ENCODE data around the gene CERS2. TPM values are rescaled to one million over a fixed set of nuclear protein-coding genes. Genes with fewer than 3 reads are reported as not detected.

The CERS2 gene
- total and polyA plus RNA-seq, 10 of the 15 experiments (the other 5 are each of a cell fraction or from before 2014, with no cell fraction given): 9.2 to 87.9 (median 50.8) TPM

DNA sequence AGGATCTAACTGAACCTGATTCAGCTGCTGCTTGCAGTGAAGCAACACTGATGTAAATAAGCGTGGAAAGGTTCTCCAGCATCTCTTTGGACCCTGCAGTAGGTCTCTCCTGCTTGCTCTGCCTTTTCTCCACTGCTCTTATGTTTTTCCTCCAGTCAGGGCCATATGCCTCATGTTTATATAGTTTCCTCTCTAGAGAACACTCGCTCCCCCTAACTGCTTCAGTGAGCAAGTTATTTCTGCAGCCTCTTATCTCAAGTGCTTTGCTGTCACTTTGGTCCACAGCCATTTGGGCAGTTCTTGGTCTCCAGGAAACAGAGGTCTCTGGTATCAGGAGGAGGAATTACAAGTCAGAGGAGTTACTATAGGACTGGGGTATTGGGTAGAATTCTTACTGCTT, 38.9 kb upstream of the CERS2 start:
- Histone ChIP-seq H4K20me1 (ENCODE audit: control insufficient read depth, insufficient read depth) (no peaks in the 10 kb centered on the region), H3K9me3 (replicated peaks; ENCODE audit: control insufficient read depth, insufficient read depth, low read length) (no peaks in the 10 kb centered on the region), H3K79me2 (ENCODE audit: control insufficient read depth, insufficient read depth, low read length) (peaks cover 9% of the 10 kb centered on the region), H3K36me3 (ENCODE audit: control insufficient read depth in 2 of 2, insufficient read depth in 2 of 2, low read length in 1 of 2) (no peaks in the 10 kb centered on the region), H2AFZ (ENCODE audit: control insufficient read depth, low read depth, low read length) (no peak overlapping the region), H3K9ac (ENCODE audit: control insufficient read depth, insufficient read depth, low read length) (no peak overlapping the region), H3K4me3 (no peak overlapping the region), H3K27me3 (replicated peaks in 1 of 2; ENCODE audit: control insufficient read depth in 2 of 2, insufficient read depth in 2 of 2, low read length in 1 of 2) (no peaks in the 10 kb centered on the region), H3K27ac (ENCODE audit: control insufficient read depth, insufficient read depth) (no peak overlapping the region), H3K4me1 (ENCODE audit: control insufficient read depth, insufficient read depth, low read length) (peaks cover 4% of the 10 kb centered on the region), H3K4me2 (ENCODE audit: control insufficient read depth, insufficient read depth) (no peak overlapping the region)
- WGBS (ENCODE audit: insufficient coverage, insufficient replicate concordance, low lambda C conversion rate, missing lambda C conversion rate): 62% methylated on average over 2 of the region's 2 CpGs
- intact Hi-C loops (cut with micrococcal nuclease; ENCODE audit: unreplicated experiment): no loop called here
- FAIRE-seq (no peak), ATAC-seq (no peak), DNase-seq (ENCODE audit: low read depth, low spot score) (no peak)
- in situ Hi-C loops (cut with MboI): no loop called here
- BruUV-seq (replicated peaks): no TSS peak
- ChIA-PET RAD21 (ENCODE audit: unreplicated experiment) (interaction anchor here (2.0 kb wide), 1 partner anchor 143 kb away, joined by 4 read pairs; the partner anchor contains the start of gene TNFAIP8L2), SMC1A (ENCODE audit: uncharacterized antibody, unreplicated experiment) (no interaction called here), CTCF (interaction anchor here (1.9 kb wide), 1 partner anchor 11 kb away, joined by 7 read pairs; no protein-coding TSS in a partner anchor), POLR2A (interaction anchor here (0.8 kb wide), 1 partner anchor 67 kb away, joined by 5 read pairs; no protein-coding TSS in a partner anchor)
- TF ChIP-seq, protein P1, sequence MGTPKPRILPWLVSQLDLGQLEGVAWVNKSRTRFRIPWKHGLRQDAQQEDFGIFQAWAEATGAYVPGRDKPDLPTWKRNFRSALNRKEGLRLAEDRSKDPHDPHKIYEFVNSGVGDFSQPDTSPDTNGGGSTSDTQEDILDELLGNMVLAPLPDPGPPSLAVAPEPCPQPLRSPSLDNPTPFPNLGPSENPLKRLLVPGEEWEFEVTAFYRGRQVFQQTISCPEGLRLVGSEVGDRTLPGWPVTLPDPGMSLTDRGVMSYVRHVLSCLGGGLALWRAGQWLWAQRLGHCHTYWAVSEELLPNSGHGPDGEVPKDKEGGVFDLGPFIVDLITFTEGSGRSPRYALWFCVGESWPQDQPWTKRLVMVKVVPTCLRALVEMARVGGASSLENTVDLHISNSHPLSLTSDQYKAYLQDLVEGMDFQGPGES (IDR thresholded peaks at IDR 0.05): no peak
- no peak for TF ChIP-seq TBL1XR1 (IDR thresholded peaks at IDR 0.05; ENCODE audit: low read depth, low read length)
- TF ChIP-seq MYB (IDR thresholded peaks at IDR 0.05; ENCODE audit: borderline replicate concordance, low read depth, low read length): no peak
- no peak for TF ChIP-seq GABPA (IDR thresholded peaks at IDR 0.05; ENCODE audit: low read depth)
- TF ChIP-seq CREB1 (IDR thresholded peaks at IDR 0.05; ENCODE audit: low read depth): no peak
- TF ChIP-seq, protein P2, sequence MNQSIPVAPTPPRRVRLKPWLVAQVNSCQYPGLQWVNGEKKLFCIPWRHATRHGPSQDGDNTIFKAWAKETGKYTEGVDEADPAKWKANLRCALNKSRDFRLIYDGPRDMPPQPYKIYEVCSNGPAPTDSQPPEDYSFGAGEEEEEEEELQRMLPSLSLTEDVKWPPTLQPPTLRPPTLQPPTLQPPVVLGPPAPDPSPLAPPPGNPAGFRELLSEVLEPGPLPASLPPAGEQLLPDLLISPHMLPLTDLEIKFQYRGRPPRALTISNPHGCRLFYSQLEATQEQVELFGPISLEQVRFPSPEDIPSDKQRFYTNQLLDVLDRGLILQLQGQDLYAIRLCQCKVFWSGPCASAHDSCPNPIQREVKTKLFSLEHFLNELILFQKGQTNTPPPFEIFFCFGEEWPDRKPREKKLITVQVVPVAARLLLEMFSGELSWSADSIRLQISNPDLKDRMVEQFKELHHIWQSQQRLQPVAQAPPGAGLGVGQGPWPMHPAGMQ (IDR thresholded peaks at IDR 0.05; ENCODE audit: borderline replicate concordance): no peak
- TF ChIP-seq, protein P3, sequence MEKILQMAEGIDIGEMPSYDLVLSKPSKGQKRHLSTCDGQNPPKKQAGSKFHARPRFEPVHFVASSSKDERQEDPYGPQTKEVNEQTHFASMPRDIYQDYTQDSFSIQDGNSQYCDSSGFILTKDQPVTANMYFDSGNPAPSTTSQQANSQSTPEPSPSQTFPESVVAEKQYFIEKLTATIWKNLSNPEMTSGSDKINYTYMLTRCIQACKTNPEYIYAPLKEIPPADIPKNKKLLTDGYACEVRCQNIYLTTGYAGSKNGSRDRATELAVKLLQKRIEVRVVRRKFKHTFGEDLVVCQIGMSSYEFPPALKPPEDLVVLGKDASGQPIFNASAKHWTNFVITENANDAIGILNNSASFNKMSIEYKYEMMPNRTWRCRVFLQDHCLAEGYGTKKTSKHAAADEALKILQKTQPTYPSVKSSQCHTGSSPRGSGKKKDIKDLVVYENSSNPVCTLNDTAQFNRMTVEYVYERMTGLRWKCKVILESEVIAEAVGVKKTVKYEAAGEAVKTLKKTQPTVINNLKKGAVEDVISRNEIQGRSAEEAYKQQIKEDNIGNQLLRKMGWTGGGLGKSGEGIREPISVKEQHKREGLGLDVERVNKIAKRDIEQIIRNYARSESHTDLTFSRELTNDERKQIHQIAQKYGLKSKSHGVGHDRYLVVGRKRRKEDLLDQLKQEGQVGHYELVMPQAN (conservative IDR thresholded peaks at IDR 0.05): no peak
- TF ChIP-seq SMAD5 (IDR thresholded peaks at IDR 0.05; ENCODE audit: low read depth): no peak
- no peak for TF ChIP-seq NFYB (IDR thresholded peaks at IDR 0.05; ENCODE audit: insufficient read depth, low read depth, low read length)

All from GM12878 (cell line).